ENCODE measurements around the gene AFAP1L1.
"Not testable (repeated sequence)": the region's sequence is repeated elsewhere in the genome, so short reads cannot be mapped to it uniquely, and the experiment has no call there.

Gene AFAP1L1

DNA sequence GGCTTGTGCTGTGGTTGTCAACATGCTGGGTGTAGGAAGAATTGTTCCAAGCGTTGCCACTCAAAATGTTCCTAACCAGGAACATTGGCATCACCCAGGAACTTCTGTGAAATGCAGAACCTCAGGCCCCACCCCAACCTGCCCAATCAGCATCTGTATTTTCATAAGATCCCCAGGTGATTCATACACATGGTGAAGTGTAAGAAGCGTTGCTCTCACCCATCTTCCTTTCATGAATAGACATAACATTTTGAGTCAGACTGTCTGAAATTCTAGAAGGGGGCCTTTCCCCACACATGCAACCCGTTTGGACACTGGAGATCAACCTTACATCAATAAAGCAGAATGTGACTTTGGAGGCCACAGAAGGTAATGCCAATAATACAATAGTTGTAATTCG is 9.3 kb upstream of the AFAP1L1 start:
- DNase-seq = no peak

DNA sequence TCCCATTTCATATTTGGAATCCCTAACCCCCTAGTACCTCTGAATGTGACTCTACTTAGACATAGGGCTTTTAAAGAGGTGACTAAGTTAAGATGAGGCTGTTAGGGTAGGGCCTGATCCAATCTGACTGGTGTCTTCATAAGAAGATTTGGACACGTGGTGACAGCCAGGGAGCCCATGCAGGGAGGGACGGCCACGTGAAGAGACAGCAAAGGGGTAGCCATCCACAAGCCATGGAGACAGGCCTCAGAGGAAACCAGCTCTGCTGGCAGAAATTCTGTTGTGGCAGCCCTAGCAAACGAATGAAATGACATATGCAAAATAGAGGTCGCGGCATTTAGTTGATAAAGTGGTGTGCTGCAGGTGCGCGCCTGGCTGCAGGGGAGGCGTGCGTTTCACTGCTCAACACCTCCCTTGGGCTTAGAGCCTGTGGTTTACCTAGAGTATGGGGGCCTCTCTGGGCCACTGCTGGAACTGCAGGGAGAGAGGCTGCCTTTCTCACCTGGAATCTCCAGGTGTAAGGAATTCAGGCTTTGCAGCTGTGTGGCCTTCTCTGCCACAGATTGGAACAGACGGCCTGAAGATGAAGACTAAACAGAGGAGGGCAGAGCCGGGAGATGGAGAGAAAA is 7.1 kb upstream of the AFAP1L1 start:
- no peak for DNase-seq

DNA sequence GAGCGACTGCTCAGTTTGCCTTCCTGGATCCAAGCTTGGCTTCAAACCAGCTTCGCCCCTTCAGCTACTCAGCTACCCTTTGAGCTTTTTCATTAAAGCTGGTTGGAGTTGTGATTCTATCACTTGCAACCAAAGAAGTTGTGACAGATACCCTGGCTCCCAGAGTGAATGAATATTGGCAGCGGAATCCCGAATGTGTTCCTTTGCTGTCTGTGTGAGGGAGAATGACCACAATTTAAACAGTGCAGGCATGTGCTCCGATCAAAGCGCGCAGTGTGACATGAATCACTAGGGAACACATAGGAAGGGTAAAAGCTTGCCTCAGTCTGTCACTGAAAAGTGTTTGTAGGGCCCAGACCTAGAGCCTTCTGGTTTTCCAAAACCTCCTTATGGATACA is 6.6 kb upstream of the AFAP1L1 start:
- no peak for DNase-seq

DNA sequence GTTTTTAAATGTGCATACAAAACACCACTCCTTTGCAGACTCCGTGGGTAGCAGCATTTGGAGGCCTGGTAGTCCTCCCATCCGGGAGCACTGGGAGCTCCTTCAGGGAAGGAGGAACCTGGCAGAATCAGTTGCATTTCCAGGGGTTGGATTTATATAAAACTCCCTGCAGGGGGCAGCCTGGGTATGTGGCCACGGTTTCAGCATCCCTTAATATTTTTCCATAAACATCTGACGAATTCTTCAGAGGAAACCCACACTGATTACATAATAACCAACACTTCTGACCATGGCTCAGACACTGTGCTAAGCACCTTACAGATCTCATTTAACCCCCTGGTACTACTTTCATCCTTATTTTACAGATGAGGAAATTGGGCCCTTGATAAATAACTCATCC is 6.1 kb upstream of the AFAP1L1 start:
- no peak for DNase-seq

DNA sequence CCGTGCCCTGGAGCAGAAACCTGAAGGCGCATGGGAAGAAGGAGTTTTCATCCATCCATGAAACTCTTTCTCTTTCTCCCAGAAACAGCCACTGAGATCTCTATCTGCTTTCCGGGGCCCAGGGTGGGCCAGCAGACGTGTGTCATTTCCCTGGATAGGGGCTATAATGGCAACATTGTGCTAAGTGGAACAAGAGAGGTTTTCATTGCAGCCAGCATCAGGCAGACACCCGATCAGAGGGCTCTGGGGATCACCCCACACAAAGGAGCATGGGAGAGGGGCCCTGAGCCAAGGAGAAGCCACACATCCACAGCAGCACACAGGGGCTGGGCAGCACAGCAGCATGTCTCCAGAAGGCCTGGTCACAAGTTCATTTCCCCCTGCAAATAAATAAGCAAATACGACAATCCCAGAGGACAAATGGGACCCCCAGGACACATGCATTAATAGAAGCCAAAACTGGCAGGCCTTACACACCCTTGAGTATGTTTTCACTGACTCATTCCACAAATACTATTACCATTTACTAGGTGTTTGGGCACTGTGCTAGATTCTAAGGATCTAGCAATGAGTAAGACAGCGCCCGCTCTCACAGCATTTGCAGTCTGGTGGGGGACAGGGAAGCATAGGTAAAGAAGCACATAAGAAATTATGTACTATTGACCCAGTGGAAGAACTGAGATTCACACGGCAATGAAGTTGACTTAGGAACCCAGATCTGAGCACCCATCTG is 4.3 kb upstream of the AFAP1L1 start:
- DNase-seq = no peak

DNA sequence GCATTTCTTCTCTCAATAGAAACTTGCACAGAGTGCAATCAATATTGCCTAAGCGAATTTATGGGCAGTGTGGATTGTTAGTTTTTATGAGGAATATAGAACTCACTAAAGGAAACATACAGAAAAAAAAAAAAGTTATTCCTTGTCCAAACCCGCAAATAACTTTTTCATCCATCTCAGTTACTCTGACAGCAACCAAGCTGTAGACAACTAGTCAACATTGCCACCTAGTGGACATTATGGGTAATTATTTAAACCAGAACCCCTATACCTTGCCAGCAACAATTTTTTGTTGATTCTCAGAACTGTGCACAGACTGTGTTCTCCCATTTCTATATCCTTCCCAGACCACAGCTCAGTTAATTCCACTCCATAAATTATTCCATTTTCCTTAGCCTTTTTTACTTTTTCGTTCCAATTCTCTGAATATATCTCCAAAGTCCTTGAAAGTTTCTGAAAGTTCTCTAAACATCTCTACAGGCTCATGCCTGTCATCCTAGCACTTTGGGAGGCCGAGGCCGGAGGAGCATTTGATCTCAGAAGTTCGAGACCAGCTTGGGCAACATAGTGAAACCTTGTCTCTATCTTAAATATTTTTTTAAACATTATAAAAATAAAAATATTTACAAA is 2.6 kb upstream of the AFAP1L1 start:
- DNase-seq = peak; percentile 1

DNA sequence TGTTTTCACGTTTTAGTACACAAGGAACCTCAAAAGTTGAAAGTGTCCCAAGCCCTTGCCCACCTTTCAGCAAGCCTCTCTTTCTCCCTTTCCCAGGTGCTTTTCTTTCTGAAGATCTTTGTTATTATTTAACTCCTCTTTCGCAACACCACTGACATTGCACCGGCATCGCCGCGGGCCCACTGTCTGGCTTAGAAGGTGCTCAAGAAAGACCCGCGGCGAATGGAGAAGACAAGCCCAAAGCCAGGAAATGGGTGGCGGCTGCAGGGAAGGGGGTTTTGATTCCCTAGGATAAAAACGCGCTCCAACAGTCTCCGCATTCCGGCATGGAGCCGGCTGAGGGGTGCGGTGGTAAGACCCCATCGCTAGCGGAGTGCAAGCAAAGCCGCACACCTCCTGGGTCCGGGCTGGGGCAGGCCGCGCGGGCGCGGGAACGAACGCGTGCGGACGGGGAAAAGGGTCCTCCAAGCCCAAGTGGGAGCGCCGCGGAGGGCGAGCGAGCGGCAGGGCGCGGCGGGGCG is 404 bp upstream of the AFAP1L1 start:
- DNase-seq = no peak

DNA sequence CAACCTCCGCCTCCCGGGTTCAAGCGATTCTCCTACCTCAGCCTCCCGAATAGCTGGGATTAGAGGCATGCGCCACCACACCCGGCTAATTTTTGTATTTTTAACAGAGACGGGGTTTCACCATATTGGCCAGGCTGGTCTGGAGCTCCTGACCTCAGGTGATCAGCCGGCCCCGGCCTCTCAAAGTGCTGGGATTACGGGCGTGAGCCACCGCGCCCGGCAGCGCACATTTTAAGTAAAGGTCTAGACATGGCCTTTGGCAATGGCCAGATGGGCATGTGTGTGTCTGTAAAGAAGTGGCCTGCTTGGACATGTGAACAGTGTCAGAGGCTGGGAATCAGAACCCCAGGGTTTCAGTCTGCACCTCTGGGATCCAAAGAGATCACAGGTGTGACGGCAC is 1.1 kb downstream of the AFAP1L1 start:
- not testable (repeated sequence) for DNase-seq

DNA sequence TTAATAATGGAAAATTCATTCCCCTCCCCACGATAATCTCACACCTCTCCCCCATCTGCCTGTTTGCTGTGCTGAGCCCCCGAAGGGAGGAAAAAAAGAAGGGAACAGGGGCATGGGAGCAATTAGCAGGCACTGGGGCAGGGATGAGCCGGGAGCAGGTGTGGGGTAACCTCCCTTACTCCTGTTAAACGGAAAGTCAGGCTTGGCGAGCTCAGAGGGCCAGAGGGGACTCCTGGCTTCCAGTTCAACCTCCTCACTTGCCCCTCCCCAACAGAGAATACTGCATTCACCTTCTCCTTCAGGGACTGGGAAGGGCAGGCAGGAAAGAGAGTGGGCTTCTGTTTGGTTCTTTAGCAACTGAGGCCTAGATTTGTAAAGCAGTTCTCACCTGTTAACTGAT is 1.6 kb downstream of the AFAP1L1 start:
- no peak for DNase-seq

DNA sequence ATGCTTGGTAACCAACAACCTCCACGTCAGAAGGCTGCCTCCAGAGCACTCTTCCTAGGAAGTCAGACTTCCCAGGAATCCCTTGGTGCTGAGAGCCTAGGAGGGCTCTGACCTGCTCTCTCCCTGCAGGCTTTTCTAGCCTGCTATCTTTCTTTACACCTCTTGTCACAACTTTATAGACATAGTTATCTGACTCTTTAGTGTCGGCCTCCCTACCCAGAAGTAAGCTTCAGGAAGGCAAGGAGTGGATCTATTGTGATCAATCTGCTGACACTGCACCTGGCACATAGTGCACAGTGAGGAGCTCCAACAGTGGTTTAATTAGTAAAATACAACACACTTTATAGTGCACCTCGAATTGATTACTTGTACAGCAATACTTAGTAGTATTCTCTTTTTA is 2.3 kb downstream of the AFAP1L1 start:
- DNase-seq = no peak

DNA sequence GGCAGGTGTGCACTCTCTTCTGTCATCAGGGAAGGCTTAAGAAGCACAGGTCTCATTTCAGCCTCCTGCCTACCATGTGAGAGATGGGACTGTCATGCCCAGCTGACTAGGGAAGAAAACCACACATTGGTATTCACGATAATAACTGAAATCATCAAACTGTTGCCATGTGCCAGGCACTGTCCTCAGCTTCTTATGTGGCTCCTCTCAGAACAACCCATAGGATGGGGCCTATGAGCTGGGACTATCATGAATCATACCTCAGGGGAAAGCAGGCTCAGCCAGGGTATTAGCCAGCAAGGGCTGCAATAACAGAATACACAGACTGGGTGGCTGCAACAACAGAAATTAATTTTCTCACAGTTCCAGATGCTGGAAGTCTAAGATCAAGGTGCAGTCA is 3.3 kb downstream of the AFAP1L1 start:
- no peak for DNase-seq

DNA sequence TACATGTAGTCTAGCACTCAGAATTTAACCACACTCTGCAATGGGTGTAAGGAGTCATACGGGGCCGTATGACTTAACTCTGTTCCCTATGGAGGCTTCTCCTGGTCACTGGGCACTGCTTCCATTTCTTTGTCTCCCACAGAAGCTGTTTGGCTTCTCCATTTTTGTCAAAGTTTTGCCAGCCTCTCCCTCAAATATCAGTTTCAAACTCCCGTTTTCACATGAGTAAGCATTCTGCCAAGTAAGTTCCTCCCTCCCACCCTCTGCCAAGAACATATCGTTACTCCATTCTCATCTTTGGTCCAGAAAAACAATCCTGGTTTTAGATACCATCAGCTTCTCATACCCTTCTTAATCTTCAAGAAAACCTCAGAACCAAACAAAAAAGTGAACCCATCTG is 6.1 kb downstream of the AFAP1L1 start:
- no peak for DNase-seq

DNA sequence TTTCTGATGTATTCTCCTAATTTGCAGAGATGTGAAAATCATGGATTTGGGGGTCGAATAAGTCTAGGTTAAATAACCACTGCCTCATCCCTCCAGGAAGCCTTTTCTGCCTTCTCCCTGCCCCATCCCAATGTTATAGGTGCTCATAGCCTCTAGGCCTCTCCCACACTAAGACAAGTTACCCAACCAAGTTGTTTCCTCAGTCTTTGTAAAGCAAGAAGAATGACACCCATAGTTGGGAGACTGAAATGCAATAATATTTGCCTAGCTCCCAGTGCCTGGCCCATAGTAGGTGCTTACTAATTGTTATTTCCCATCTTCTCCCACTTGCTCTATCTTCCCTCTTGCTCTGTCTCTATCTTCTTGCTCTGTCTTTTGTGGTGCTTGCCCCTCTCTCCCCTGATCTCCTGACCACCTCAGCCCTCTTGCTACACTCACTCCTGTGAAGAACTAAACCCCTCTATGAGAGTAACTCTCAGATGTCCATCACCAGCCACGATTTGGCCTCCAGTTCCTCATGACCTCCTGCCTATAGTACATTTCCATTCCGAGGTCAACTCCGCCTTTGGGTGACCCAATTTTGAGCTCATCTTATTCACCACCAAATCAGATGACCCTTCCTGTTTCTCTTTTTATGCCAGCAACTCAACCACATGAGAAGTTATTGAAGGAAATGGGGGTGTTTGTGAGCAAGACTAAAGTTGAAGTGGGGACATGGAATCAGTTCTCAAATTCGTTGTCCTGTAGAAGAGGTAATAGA is 7.0 kb downstream of the AFAP1L1 start:
- no peak for DNase-seq

DNA sequence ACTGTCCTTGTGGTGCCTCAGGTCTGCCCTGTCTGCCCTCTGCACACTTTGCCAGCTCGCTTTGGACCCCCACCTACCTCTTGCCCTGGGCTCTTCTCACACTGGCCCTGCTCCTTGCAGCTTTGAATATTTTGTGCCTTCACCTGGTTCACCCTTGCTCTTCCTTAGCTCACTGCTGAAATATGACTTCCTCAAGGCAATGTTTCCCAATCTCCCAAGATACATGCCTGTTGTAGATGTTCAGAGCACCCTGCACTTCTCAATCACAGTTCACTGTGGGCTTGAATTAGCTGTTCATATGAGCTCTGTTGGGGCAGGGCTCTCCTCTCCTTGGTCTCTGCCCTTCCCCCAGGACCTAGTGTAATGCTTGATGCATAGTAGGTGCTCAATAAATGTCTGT is 8.0 kb downstream of the AFAP1L1 start:
- DNase-seq = no peak

DNA sequence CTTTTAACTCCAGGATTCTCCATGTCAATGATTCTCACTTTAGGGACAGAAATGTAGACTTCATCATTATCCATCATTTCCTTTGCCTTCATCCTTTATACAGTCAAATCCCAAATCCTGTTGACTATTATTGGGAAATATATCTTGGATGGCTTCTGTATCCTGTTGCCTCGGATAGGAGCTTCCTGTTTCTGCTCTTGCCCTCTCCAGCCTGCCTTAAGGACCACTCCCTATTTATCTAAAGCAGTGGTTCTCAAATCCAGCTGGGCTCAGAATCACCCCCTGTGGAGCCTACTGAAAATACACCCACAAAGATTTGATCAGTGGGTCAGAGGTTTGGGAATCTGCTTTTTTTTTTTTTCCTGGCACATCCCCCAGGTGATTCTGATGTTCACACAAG is 8.5 kb downstream of the AFAP1L1 start:
- no peak for DNase-seq

DNA sequence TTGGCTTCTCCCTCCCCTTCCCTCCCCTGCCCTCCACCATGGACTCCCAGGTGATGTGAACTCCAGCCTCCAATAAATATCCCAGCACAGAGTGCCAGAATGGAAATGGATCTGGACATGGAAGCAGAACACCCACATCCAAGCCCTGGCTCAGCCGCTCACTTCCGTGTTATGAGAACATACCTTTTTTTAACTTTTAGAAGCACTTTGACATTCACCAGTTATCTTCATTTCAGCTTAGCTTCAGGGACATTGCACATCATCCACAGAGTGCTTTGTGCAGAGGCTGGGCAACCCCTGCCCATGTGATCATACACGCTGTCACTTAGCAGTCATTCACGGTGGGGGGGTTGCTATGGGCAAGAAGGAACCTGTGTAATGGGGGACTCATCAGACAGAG is 9.1 kb downstream of the AFAP1L1 start:
- DNase-seq = no peak

DNA sequence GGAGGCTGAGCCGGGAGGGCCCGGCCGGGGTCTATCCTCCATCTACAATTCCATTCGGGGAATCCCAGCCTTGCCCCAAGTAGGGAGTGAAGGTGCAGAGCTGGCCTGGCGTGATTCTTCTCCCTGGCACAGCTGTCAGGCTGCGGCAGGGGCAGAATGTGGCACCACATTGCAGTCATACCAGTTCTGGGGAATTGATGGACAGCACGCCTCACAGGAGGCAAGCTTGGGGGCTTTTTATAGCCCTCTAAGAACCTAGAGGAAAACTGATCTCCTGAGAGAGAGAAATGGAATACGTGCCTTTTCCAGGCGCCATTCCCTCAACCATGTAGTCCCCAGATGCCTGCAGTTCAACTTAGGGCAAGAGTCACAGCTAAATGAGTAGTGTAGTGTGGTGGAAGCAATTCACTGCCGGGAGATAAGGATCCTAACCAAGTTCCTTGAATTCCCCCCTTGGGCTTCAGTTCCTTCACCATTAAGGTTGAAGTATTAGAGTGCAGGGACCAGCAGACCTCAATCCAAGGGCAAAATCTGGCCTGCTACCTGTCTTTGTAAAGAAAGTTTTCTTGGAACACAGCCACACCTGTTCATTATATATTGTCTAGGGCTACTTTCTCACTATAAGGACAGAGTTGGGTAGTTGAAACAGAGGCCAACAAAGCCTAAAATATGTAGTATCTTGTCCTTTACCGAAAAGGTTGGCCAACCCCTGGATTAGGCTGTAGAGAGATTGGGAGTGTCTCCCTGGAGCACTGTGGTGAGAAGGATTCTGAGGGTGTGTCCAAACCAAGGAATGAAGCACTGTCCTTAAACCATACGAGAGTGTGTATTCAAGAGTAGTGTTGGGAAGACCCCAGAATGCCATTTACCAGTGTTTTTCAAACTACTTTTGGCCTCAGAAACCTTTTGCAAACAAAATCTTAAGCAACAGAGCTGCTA is 10.6 kb downstream of the AFAP1L1 start:
- no peak for DNase-seq

DNA sequence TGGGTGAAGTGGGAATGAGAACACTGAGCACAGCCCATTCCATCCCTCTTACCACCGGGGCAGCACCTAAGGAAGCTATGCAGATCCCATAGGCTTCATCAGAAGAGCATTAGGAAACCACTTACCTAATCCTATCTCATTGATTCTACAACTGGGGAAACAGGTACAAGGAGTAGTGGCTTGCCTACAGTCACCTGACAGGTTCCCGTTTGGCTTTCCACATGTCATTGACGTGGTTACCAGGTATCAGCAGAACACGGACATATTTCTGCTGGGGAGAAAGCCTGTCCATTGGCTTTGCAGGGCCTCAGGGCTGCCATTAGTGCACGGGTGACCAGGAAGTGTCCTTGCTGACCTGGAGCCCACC is 11.3 kb downstream of the AFAP1L1 start:
- DNase-seq = no peak

DNA sequence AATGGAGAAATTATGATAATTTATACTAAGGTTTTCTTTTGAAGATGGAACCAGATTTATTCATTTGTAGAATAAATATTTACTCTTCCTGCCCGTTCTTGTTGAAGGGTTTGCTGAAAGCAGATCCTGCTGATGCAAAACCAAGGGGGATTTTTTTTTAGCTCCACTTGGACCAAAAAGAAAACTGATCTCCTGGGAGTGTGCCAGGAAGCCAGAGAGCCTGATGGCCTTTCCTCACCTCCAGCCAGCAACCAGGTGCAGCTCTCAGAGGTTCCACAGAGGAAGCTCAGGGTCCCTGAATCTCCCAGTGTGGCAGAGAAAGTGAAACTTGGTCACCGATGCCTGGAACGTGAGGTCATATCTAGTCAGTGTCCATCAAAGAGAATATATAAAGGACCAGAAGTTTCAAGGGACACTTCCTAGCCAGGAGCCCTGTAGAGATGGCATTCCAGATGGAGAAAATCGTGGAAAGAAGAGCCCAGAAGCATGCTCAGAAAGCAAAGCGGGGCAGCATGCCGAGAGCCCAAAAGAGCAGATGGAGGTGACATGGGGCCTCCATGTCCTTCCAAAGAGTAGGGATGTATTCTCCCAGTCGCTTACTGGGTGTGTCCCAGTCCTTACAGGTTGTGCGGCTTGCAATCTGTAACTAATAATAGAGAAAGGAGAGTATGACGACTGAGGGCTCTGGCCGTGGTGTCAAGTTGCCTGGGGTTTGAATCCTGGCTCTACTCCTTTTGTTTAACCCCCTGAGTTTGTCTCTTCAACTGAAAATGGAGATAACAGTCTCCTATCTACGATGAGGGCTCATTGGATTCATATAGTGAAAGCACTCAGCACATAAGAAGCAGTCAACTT is 12.2 kb downstream of the AFAP1L1 start:
- no peak for DNase-seq

DNA sequence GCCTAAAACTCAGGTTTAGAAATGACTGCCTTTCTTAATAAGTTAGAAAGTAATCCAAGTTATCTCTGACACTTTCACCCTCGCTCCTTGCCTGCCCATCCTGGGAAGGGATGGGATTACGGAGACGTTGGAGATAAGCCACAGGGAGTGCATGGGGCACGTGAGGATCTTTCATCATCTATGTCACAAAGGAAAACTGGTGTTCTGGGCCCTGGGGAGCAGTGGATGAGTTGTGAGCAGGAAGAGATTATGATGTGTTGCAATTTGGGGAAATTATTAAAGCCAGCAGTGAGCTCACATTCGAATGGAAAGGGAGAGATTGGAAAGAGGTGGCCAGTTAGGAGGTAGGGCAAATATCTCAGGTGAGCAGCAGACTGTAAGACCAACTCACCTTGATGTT is 12.8 kb downstream of the AFAP1L1 start:
- DNase-seq = no peak

DNA sequence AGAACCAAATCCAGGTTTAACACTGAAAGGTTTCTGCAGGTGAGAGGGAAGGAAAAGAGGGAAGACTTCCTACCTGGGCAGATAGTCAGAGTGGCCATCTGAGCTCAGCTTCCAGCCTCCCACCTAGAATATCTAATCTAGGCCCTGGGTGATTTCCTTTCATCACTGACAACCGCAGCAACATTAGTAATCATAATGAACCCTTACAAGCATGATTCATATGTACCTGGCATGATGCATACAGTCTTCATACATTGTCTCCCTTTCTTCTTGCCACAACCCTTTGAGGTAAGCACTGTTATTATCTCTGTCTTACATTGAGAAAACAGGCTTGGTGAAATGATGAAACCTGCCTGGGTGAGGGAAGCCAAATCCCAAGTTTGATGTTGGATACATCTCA is 13.5 kb downstream of the AFAP1L1 start:
- no peak for DNase-seq

DNA sequence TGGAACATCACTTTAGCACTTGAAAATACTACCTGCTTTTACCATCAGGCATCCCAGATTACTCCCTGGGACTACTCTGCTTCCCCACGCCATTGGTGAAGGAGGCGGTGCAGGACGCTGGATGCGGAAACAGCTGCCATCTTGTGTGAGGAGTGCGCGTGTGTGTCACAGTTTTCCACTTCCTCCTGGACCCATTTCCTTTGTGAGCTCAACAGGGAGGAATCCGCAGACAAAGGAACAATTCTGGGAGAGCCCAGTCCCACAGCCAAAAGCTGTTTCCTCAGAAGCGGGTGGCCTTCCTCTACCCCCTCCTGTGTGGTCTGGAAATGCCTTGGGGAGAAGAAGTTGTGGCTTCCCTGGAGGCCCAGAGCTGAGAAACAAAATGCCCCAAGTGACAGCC is 16.8 kb downstream of the AFAP1L1 start:
- no peak for DNase-seq

Data from NCI-H1417 treated with DMSO at 0.1 percent for 48 hours (cell line).